Measurements from ENCODE around the gene SLC12A1.

SLC12A1 gene

DNA sequence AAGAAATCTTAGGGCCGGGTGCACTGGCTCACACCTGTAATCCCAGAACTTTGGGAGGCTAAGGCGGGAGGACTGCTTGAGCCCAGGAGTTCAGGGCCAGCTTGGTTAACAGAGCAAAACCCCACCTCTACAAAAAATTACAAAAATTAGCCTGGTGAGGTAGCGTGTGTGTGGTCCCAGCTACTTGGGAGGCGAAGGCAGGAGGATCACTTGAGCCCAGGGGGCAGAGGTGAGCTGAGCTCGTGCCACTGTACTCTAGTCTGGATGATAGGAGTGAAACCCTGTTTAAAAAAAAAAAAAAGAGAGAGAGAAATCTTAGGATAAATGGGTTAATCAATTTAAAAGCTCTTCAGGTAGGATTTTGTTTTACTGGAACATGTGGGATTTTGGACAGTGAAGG lies 93.9 kb downstream of the SLC12A1 start:
- POLR2A ChIA-PET: no interaction called here
- TF ChIP-seq, protein P1, sequence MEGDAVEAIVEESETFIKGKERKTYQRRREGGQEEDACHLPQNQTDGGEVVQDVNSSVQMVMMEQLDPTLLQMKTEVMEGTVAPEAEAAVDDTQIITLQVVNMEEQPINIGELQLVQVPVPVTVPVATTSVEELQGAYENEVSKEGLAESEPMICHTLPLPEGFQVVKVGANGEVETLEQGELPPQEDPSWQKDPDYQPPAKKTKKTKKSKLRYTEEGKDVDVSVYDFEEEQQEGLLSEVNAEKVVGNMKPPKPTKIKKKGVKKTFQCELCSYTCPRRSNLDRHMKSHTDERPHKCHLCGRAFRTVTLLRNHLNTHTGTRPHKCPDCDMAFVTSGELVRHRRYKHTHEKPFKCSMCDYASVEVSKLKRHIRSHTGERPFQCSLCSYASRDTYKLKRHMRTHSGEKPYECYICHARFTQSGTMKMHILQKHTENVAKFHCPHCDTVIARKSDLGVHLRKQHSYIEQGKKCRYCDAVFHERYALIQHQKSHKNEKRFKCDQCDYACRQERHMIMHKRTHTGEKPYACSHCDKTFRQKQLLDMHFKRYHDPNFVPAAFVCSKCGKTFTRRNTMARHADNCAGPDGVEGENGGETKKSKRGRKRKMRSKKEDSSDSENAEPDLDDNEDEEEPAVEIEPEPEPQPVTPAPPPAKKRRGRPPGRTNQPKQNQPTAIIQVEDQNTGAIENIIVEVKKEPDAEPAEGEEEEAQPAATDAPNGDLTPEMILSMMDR (IDR thresholded peaks at IDR 0.05; ENCODE audit: control extremely low read depth, extremely low read depth, low read depth, missing control alignments): no peak
- CTCF ChIA-PET: interaction anchor here (3.8 kb wide), 1 partner anchor 14 kb away, joined by 16 read pairs; no protein-coding TSS in a partner anchor
- no peak for DNase-seq (ENCODE audit: extremely low spot score)

DNA sequence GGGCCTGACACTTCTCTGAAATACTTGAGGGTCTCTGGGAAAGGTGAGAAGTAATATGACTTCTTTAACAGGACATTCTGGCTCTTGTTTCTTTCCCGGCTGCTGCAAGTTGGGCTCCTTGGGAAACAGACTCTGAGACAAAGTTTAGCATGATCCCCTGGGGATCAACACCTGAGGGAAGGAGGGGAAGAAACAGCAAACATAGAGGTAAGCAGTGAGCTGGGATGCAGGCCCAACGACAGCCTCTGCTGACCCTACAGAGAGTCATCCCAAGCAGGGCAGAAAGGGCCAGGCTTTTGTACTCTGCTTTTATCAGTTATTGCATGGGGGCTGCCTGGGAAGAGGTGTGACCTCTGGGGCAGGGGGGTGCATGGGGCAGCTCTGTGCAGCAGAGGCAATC lies 98.3 kb downstream of the SLC12A1 start:
- TF ChIP-seq, protein P1 (IDR thresholded peaks at IDR 0.05; ENCODE audit: control extremely low read depth, extremely low read depth, low read depth, missing control alignments): no peak
- DNase-seq (ENCODE audit: extremely low spot score): no peak
- POLR2A ChIA-PET: no interaction called here
- CTCF ChIA-PET: no interaction called here

DNA sequence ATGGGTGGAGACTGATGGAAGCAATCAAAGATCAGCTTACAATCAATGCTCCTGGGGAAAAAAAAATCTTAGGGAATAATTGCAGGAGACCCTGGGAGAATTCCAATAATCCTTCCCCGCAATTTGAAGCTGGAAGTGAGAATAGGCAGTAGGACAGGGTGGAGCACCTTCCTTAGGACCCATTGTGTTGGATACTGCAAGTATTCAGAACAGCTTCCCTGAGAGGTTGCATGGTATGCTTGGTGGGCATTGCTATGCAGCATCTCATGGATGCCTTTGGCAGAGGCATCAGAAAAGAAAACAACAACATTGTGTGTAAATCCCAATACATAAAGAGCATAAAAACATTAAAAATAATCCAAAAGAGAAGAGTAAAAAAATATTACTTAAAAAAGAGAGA lies 100.5 kb downstream of the SLC12A1 start:
- DNase-seq (ENCODE audit: extremely low spot score): no peak
- ChIA-PET CTCF (no interaction called here), POLR2A (no interaction called here)
- TF ChIP-seq, protein P1 (IDR thresholded peaks at IDR 0.05; ENCODE audit: control extremely low read depth, extremely low read depth, low read depth, missing control alignments): no peak

DNA sequence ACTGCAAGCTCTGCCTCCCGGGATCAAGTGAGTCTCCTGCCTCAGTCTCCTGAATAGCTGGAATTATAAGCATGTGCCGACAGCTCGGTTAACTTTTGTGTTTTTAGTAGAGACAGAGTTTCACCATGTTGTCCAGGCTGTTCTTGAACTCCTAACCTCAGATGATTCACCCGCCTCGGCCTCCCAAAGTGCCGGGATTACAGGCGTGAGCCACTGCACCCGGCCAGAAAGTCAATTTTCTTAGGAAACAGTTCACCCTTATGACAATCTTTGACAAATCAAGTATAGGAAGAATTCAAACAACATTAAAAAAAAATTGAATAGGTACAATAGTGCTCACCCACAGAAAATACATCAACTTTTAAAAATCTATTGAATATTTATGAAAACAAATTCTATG lies 101.5 kb downstream of the SLC12A1 start:
- POLR2A ChIA-PET: no interaction called here
- CTCF ChIA-PET: interaction anchor here (1.3 to 1.4 kb wide), 2 partner anchors 15 to 22 kb away, joined by 3 read pairs; no protein-coding TSS in a partner anchor
- TF ChIP-seq, protein P1 (IDR thresholded peaks at IDR 0.05; ENCODE audit: control extremely low read depth, extremely low read depth, low read depth, missing control alignments): no peak
- no peak for DNase-seq (ENCODE audit: extremely low spot score)

DNA sequence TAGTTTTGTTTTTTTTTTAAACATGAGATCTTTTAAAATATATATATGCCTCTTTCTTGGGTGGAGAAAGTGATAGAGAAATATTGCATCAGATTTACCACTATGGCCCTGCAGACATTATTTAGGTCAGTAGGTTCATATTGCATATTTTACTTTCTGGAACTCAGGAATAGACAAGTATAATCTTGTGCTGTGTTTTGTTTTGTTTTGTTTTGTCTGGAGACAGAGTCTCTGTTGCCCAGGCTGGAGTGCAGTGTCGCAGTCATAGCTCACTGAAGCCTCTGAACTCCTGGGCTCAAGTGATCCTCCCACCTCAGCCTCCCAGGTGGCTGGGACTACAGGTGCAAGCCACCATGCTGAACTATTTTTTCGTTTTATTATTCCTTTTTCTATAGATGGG lies 103.6 kb downstream of the SLC12A1 start:
- TF ChIP-seq, protein P1 (IDR thresholded peaks at IDR 0.05; ENCODE audit: control extremely low read depth, extremely low read depth, low read depth, missing control alignments): no peak
- ChIA-PET POLR2A (no interaction called here), CTCF (interaction anchor here (1.1 kb wide), 1 partner anchor 17 kb away, joined by 4 read pairs; no protein-coding TSS in a partner anchor)
- DNase-seq (ENCODE audit: extremely low spot score): no peak

DNA sequence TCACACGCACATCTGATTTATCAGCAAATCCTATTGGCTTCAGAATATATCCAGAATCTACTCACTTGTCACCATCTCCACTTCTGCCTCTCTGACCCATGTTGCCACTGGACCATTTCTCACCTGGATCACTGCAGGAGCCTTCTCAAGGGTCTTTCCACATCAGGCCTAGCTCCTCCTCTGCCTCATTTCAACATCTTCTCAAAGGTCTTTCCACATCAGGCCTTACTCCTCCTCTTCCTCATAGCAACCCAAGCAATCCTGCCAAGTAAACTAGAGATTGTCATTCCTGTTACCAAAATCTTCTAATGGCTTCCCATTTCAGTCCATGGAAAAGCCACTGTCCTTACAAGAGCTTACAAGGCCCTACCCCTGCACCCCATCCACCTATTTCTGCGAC lies 107.1 kb downstream of the SLC12A1 start:
- TF ChIP-seq, protein P1 (IDR thresholded peaks at IDR 0.05; ENCODE audit: control extremely low read depth, extremely low read depth, low read depth, missing control alignments): no peak
- ChIA-PET CTCF (interaction anchor here (0.9 kb wide), 1 partner anchor 39 kb away, joined by 3 read pairs; no protein-coding TSS in a partner anchor), POLR2A (no interaction called here)
- no peak for DNase-seq (ENCODE audit: extremely low spot score)

DNA sequence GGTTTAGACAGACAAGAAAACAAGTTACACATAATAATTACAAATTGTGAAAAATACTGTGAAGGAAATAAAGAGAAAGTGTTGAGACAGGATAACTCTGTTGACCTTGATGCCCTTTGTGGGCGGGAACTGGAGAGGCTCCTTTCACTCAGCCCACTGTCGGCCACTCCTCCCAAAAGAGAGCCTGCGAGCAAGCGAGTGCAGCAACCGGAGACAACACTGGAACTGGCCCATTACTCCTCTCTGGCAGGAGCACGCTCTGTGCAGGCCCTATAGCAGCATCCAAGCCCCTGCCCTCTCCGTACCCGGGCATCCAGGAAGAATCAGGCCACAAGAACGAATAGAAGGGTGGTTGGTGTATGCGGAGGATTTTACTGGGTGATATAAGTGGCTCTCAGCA lies 108.9 kb downstream of the SLC12A1 start:
- CTCF ChIA-PET: interaction anchor here (2.6 kb wide), 1 partner anchor 30 kb away, joined by 7 read pairs; no protein-coding TSS in a partner anchor
- no peak for DNase-seq (ENCODE audit: extremely low spot score)
- POLR2A ChIA-PET: no interaction called here
- TF ChIP-seq, protein P1 (IDR thresholded peaks at IDR 0.05; ENCODE audit: control extremely low read depth, extremely low read depth, low read depth, missing control alignments): no peak

Measured in GM10248 (cell line).